H1 (cell line): ENCODE data around the gene PDZD2. TPM values are rescaled to one million over a fixed set of nuclear protein-coding genes. Genes with fewer than 3 reads are reported as not detected.

Experiments used
- CTCF ChIA-PET: fragments of 300-600 bp; sonication (Branson Sonifier 250); formaldehyde crosslinking; loops from one replicate; lab custom pipeline; 2021; ENCODE audit not compliant: partially characterized antibody; lab: Charles Lee
- POLR2A ChIA-PET: fragments of 300-600 bp; sonication (Branson Sonifier 250); formaldehyde crosslinking; loops from one replicate; lab custom pipeline; 2021; ENCODE audit warnings: inconsistent platforms; ENCODE audit not compliant: partially characterized antibody; lab: Charles Lee
- DNase-seq, 2 experiments: peaks; one replicate each; pipeline versions ENCODE4 v3.0.0 to v3.0.0-alpha.2; 2010 to 2022; ENCODE audit warnings: low spot score in 2 of 2, low read depth in 1 of 2, mixed read lengths in 1 of 2
- FAIRE-seq: peaks from 2 replicates; lab custom pipeline; 2011; peaks lifted over from hg19 to GRCh38; lab: Jason Lieb, UNC
- H2AFZ ChIP-seq: 2 replicates; pipeline ENCODE4 v1.8.1; 2012; ENCODE audit warnings: low read length, inconsistent platforms
- H2AK5ac ChIP-seq: 2 replicates; pipeline ENCODE4 v1.6.1; 2013; ENCODE audit warnings: low read depth, low read length
- H2BK120ac ChIP-seq: replicated peaks from 2 replicates; pipeline ENCODE3; 2013; ENCODE audit warnings: low read depth, low read length, inconsistent platforms
- H2BK12ac ChIP-seq: 2 replicates; pipeline ENCODE4 v1.6.1; 2013; ENCODE audit warnings: low read depth, low read length
- H2BK15ac ChIP-seq: 2 replicates; pipeline ENCODE4 v1.6.1; 2013; ENCODE audit warnings: low read length
- H2BK20ac ChIP-seq: 2 replicates; pipeline ENCODE4 v1.6.1; 2013; ENCODE audit warnings: low read length
- H2BK5ac ChIP-seq: 2 replicates; pipeline ENCODE4 v1.6.1; 2013; ENCODE audit warnings: low read depth, low read length
- H3K14ac ChIP-seq: 2 replicates; pipeline ENCODE4 v1.6.1; 2013; ENCODE audit warnings: inconsistent platforms; ENCODE audit not compliant: insufficient read length
- H3K18ac ChIP-seq: 2 replicates; pipeline ENCODE4 v1.6.1; 2013; ENCODE audit warnings: low read length; ENCODE audit errors: extremely low read depth
- H3K23ac ChIP-seq: 2 replicates; pipeline ENCODE4 v1.6.1; 2013; ENCODE audit warnings: inconsistent platforms; ENCODE audit not compliant: insufficient read length
- H3K23me2 ChIP-seq: 2 replicates; pipeline ENCODE4 v1.6.1; 2013; ENCODE audit warnings: low read depth, low read length
- H3K27ac ChIP-seq: 2 replicates; pipeline ENCODE4 v1.6.1; 2011; ENCODE audit warnings: low read depth, low read length, inconsistent platforms
- H3K27me3 ChIP-seq, 4 experiments: replicated peaks in 1 of 4; 1 replicate in 1 of 4; 2 replicates in 3 of 4; pipeline versions ENCODE4 v1.6.1 to v1.8.1; 2011 to 2013; ENCODE audit warnings: low read length in 3 of 4, mild to moderate bottlenecking in 3 of 4, inconsistent platforms in 2 of 4, mixed read lengths in 2 of 4, moderate library complexity in 1 of 4; ENCODE audit not compliant: control insufficient read depth in 3 of 4, insufficient read depth in 3 of 4; ENCODE audit errors: extremely low read depth in 1 of 4
- H3K36me3 ChIP-seq, 4 experiments: 2 replicates each; pipeline versions ENCODE4 v1.6.1 to v1.8.1; 2011 to 2013; ENCODE audit warnings: mild to moderate bottlenecking in 4 of 4, low read length in 3 of 4, moderate library complexity in 2 of 4, control low read depth in 1 of 4, inconsistent platforms in 1 of 4; ENCODE audit not compliant: insufficient read depth in 4 of 4, control insufficient read depth in 2 of 4
- H3K4ac ChIP-seq: replicated peaks from 2 replicates; pipeline ENCODE3; 2013; ENCODE audit warnings: low read length, low read depth, mixed read lengths, inconsistent platforms; ENCODE audit not compliant: insufficient read length
- H3K4me1 ChIP-seq, 4 experiments: replicated peaks in 1 of 4; 1 replicate in 1 of 4; 2 replicates in 3 of 4; pipeline versions ENCODE4 v1.6.1 to v1.8.1; 2011 to 2013; ENCODE audit warnings: low read length in 3 of 4, inconsistent platforms in 2 of 4, mixed read lengths in 1 of 4; ENCODE audit not compliant: insufficient read depth in 4 of 4, control insufficient read depth in 3 of 4
- H3K4me2 ChIP-seq, 2 experiments: 2 replicates each; pipeline versions ENCODE4 v1.6.1 to v1.8.1; 2011 to 2013; ENCODE audit warnings: low read depth in 2 of 2, low read length in 2 of 2, control low read depth in 1 of 2, inconsistent platforms in 1 of 2, mild to moderate bottlenecking in 1 of 2; ENCODE audit not compliant: insufficient read depth in 1 of 2
- H3K4me3 ChIP-seq, 4 experiments: fragments of 200-600, 300-600 bp in 1 of 4; sonication (generic), shearing (Covaris generic), sonication (Bioruptor Twin) in 1 of 4; 2 replicates each; pipeline versions ENCODE4 v1.5.1 to v1.8.1; 2011 to 2016; ENCODE audit warnings: low read length in 4 of 4, low read depth in 3 of 4, control low read depth in 2 of 4, inconsistent platforms in 2 of 4, mild to moderate bottlenecking in 2 of 4, mixed read lengths in 1 of 4, moderate library complexity in 1 of 4; ENCODE audit not compliant: insufficient read depth in 2 of 4; ENCODE audit errors: extremely low read depth in 1 of 4
- H3K56ac ChIP-seq: replicated peaks from 2 replicates; pipeline ENCODE3; 2013; ENCODE audit warnings: low read depth, mild to moderate bottlenecking, mixed read lengths, low read length, inconsistent platforms; ENCODE audit not compliant: insufficient read length
- H3K79me1 ChIP-seq: 2 replicates; pipeline ENCODE4 v1.6.1; 2013; ENCODE audit warnings: low read depth, low read length, control low read depth
- H3K79me2 ChIP-seq, 2 experiments: 2 replicates each; pipeline versions ENCODE4 v1.6.1 to v1.8.1; 2012 to 2013; ENCODE audit warnings: low read length in 2 of 2, mild to moderate bottlenecking in 2 of 2, inconsistent platforms in 1 of 2; ENCODE audit not compliant: insufficient read depth in 2 of 2, control insufficient read depth in 1 of 2
- H3K9ac ChIP-seq, 4 experiments: replicated peaks in 1 of 4; 1 replicate in 1 of 4; 2 replicates in 3 of 4; pipeline versions ENCODE4 v1.6.1 to v1.8.1; 2011 to 2013; ENCODE audit warnings: low read depth in 3 of 4, low read length in 3 of 4, control low read depth in 2 of 4, mild to moderate bottlenecking in 2 of 4, moderate library complexity in 2 of 4, inconsistent platforms in 1 of 4; ENCODE audit errors: extremely low read depth in 1 of 4
- H3K9me3 ChIP-seq, 2 experiments: 2 replicates each; pipeline versions ENCODE4 v1.6.1 to v1.8.1; 2012 to 2013; ENCODE audit warnings: mild to moderate bottlenecking in 2 of 2, moderate library complexity in 2 of 2, control low read depth in 1 of 2, inconsistent platforms in 1 of 2, low read depth in 1 of 2, low read length in 1 of 2, mixed read lengths in 1 of 2; ENCODE audit not compliant: insufficient read depth in 2 of 2
- H4K20me1 ChIP-seq, 2 experiments: replicated peaks in 1 of 2; 2 replicates each; pipeline versions ENCODE3 to v1.8.1; 2011 to 2013; ENCODE audit warnings: inconsistent platforms in 2 of 2, low read length in 2 of 2, mild to moderate bottlenecking in 1 of 2; ENCODE audit not compliant: insufficient read depth in 2 of 2, control insufficient read depth in 1 of 2
- H4K5ac ChIP-seq: 2 replicates; pipeline ENCODE4 v1.6.1; 2013; ENCODE audit warnings: low read length, low read depth, mixed read lengths, inconsistent platforms; ENCODE audit not compliant: insufficient read length
- H4K8ac ChIP-seq: 2 replicates; pipeline ENCODE4 v1.8.0; 2013; ENCODE audit warnings: mild to moderate bottlenecking, moderate library complexity, low read length, inconsistent platforms; ENCODE audit not compliant: insufficient read depth; ENCODE audit errors: extremely low read depth
- H4K91ac ChIP-seq: replicated peaks from 2 replicates; pipeline ENCODE3; 2013; ENCODE audit warnings: low read length, mixed read lengths, inconsistent platforms; ENCODE audit not compliant: insufficient read length
- ATF3 ChIP-seq: IDR thresholded peaks from 2 replicates; pipeline ENCODE4 v1.6.1; 2011; ENCODE audit warnings: low read depth, mild to moderate bottlenecking, low read length; ENCODE audit not compliant: insufficient read depth
- CTCF ChIP-seq, 3 experiments: IDR thresholded peaks; 1 replicate in 2 of 3; 2 replicates in 1 of 3; pipeline versions ENCODE4 v1.5.1 to v1.6.1; 2011; ENCODE audit warnings: low read length in 3 of 3, mild to moderate bottlenecking in 3 of 3, inconsistent platforms in 2 of 3, low read depth in 1 of 3, moderate library complexity in 1 of 3; ENCODE audit not compliant: insufficient read depth in 1 of 3; ENCODE audit errors: control extremely low read depth in 1 of 3
- EZH2 ChIP-seq: fragments of 200-600 bp; sonication (generic); IDR thresholded peaks from 2 replicates; pipeline ENCODE4 v1.7.1; 2012; ENCODE audit warnings: low read depth, mild to moderate bottlenecking, moderate library complexity, low read length, inconsistent platforms; ENCODE audit not compliant: severe bottlenecking
- HDAC6 ChIP-seq: IDR thresholded peaks from one replicate; pipeline ENCODE4 v1.7.1; 2012; ENCODE audit warnings: low read depth, mild to moderate bottlenecking, inconsistent platforms, low read length, moderate library complexity
- JUN ChIP-seq: IDR thresholded peaks from 2 replicates; pipeline ENCODE4 v1.6.1; 2011; ENCODE audit warnings: low read depth, mild to moderate bottlenecking, improper control_type of control experiment, low read length
- RAD21 ChIP-seq, 2 experiments: IDR thresholded peaks in 1 of 2; conservative IDR thresholded peaks in 1 of 2; 2 replicates each; pipeline ENCODE4 v1.6.1; 2011; ENCODE audit warnings: low read depth in 2 of 2, low read length in 2 of 2, improper control_type of control experiment in 1 of 2, inconsistent platforms in 1 of 2, mild to moderate bottlenecking in 1 of 2, moderate library complexity in 1 of 2
- RBBP5 ChIP-seq: IDR thresholded peaks from 2 replicates; pipeline ENCODE4 v1.7.1; 2012; ENCODE audit warnings: low read depth, mild to moderate bottlenecking, inconsistent platforms, low read length, moderate library complexity, borderline replicate concordance
- SAP30 ChIP-seq: fragments of 300-600 bp; sonication (generic); IDR thresholded peaks from 2 replicates; pipeline ENCODE4 v1.7.1; 2012; ENCODE audit warnings: low read length, moderate library complexity, mild to moderate bottlenecking, inconsistent platforms; ENCODE audit not compliant: insufficient read depth, insufficient replicate concordance
- whole genome bisulfite sequencing, 2 experiments: shearing (Covaris generic) in 1 of 2; methylation state at CpG; one replicate each; pipeline versions ENCODE4 v1.1.6 to v1.1.7; 2013 to 2015; ENCODE audit warnings: low lambda C conversion rate in 2 of 2, mixed read lengths in 2 of 2, inconsistent platforms in 1 of 2, low coverage in 1 of 2, missing lambda C conversion rate in 1 of 2; ENCODE audit not compliant: insufficient replicate concordance in 2 of 2, insufficient coverage in 1 of 2, insufficient read length in 1 of 2; ENCODE audit errors: extremely low coverage in 1 of 2, missing lambda C conversion rate in 1 of 2; 5-methylcytosine and 5-hydroxymethylcytosine counted together
- polyA plus RNA-seq, 7 experiments: library from polyadenylated mRNA; depleted of rRNA in 3 of 7; stranded (reverse) in 5 of 7; unstranded in 2 of 7; fragments of >200 nt in 5 of 7; fragments of 200-250 nt in 2 of 7; gene quantifications; 1 replicate in 5 of 7; 2 replicates in 1 of 7; 4 replicates in 1 of 7; pipeline versions ENCODE4 v1.2.1 to v1.2.3, GENCODE V29; 2011 to 2013; ENCODE audit warnings: missing spikeins in 2 of 7, mixed read lengths in 2 of 7
- total RNA-seq: library from RNA; stranded (reverse); fragmentation: NEBNext Ultra II Directional; extraction: Animal tissue kit (Norgen Biotek cat#: 25700); gene quantifications from 2 replicates; pipeline ENCODE4 v1.2.1, GENCODE V29; 2021

Gene PDZD2
- total and polyA plus RNA-seq, 2 of the 8 experiments (the other 6 are each of a cell fraction or from before 2014, with no cell fraction given), result 1.2 to 6.8 TPM

GRCh38 chr5:31825518-31826068 lies 186.7 kb downstream of the PDZD2 start:
- Histone ChIP-seq H2AK5ac (no peak overlapping the region), H3K14ac (no peak overlapping the region), H3K18ac (no peak overlapping the region), H3K23me2 (no peaks in the 10 kb centered on the region), H3K79me2 (no peaks in the 10 kb centered on the region), H3K36me3 (no peaks in the 10 kb centered on the region), H3K23ac (no peak overlapping the region), H2AFZ (no peak overlapping the region), H3K27ac (no peak overlapping the region), H3K27me3 (no peaks in the 10 kb centered on the region), H3K4me3 (no peak overlapping the region), H2BK15ac (no peak overlapping the region), H2BK12ac (no peak overlapping the region), H3K9ac (no peak overlapping the region), H4K8ac (no peak overlapping the region)
- peak in 1 of 2 experiments; percentile 63 for DNase-seq
- TF ChIP-seq CTCF (IDR thresholded peaks at IDR 0.05; ENCODE audit: control extremely low read depth in 1 of 3, insufficient read depth in 1 of 3, low read depth in 1 of 3, low read length in 3 of 3) (peak in 2 of 3 experiments; percentile 68 to 75; a peak in 3 of 4 replicates), EZH2 (no peak), RAD21 (IDR thresholded peaks at IDR 0.05 in 1 of 2, conservative IDR thresholded peaks at IDR 0.05 in 1 of 2; ENCODE audit: low read depth in 2 of 2, low read length in 2 of 2) (peak; percentile 82 to 90), ATF3 (no peak), SAP30 (no peak), RBBP5 (no peak), JUN (no peak), HDAC6 (no peak)
- TF ChIP-seq, all 59 proteins: peak for 2
- 51% methylated on average over 8 of the region's 8 CpGs; no CpG with 5 or more reads in 1 of the 2 experiments for WGBS, 2 experiments
- Histone ChIP-seq H3K4ac (no peak overlapping the region), H2BK20ac (no peak overlapping the region), H3K4me1 (no peaks in the 10 kb centered on the region), H3K4me2 (no peak overlapping the region), H3K79me1 (no peaks in the 10 kb centered on the region), H3K9me3 (0 out of 4 replicates have a peak, but pooled peaks cover 0 to 4% of the 10 kb centered on the region in 2 experiments), H3K56ac (no peak overlapping the region), H4K91ac (no peak overlapping the region), H2BK120ac (no peak overlapping the region), H4K20me1 (no peaks in the 10 kb centered on the region), H4K5ac (no peak overlapping the region), H2BK5ac (no peak overlapping the region)
- CTCF ChIA-PET, result interaction anchor here (0.6 to 6.6 kb wide), 42 partner anchors 9 to 495 kb away, joined by 3 to 68 read pairs (median 4); partner anchors contain the start of gene PDZD2
- peak; percentile 82 for FAIRE-seq
- POLR2A ChIA-PET, result no interaction called here
